PC-9 (cell line): Measurements from ENCODE around the gene IRGC. TPM values are rescaled to one million over a fixed set of nuclear protein-coding genes. Genes with fewer than 3 reads are reported as not detected.

ENCODE experiments used
- BruUV-seq: library from RNA; stranded (reverse); fragments of 400-500 nt; replicated peaks from 2 replicates; lab custom pipeline; 2021; lab: Mats Ljungman, UMichigan
- CTCF ChIA-PET: fragments of 300-600 bp; sonication (Branson Sonifier 250); formaldehyde crosslinking; loops from one replicate; lab custom pipeline; 2022; ENCODE audit warnings: antibody characterized with exemption; lab: Charles Lee
- POLR2A ChIA-PET: fragments of 300-600 bp; sonication (Branson Sonifier 250); formaldehyde crosslinking; loops from one replicate; lab custom pipeline; 2022; ENCODE audit warnings: antibody characterized with exemption; ENCODE audit not compliant: unreplicated experiment; lab: Charles Lee
- DNase-seq, 2 experiments: peaks; one replicate each; pipeline versions ENCODE4 v3.0.0 to v3.0.0-alpha.2; 2015 to 2022; ENCODE audit warnings: mixed read lengths in 1 of 2
- H2AFZ ChIP-seq: fragments of 200-600 bp; sonication (generic); 2 replicates; pipeline ENCODE4 v1.8.1; 2017; ENCODE audit warnings: antibody characterized with exemption
- H3F3A ChIP-seq: fragments of 200-600 bp; sonication (generic); 2 replicates; pipeline ENCODE4 v1.8.1; 2017; ENCODE audit warnings: antibody characterized with exemption, mild to moderate bottlenecking, low read depth; ENCODE audit not compliant: insufficient read depth
- H3K27ac ChIP-seq: fragments of 200-600 bp; sonication (generic); 2 replicates; pipeline ENCODE4 v1.6.1; 2016; ENCODE audit warnings: mixed run types
- H3K27me3 ChIP-seq: fragments of 200-600 bp; sonication (generic); 2 replicates; pipeline ENCODE4 v1.6.1; 2016; ENCODE audit warnings: low read depth, mixed run types; ENCODE audit not compliant: insufficient read depth
- H3K36me3 ChIP-seq: fragments of 200-600 bp; sonication (generic); 2 replicates; pipeline ENCODE4 v1.6.1; 2016; ENCODE audit warnings: low read depth, mixed run types
- H3K4me1 ChIP-seq: fragments of 200-600 bp; sonication (generic); replicated peaks from 2 replicates; pipeline ENCODE4 v1.6.1; 2016; ENCODE audit warnings: mixed run types; ENCODE audit not compliant: insufficient read depth
- H3K4me2 ChIP-seq: fragments of 200-600 bp; sonication (generic); 2 replicates; pipeline ENCODE4 v1.6.1; 2017; ENCODE audit warnings: mixed run types
- H3K4me3 ChIP-seq: fragments of 200-600 bp; sonication (generic); 2 replicates; pipeline ENCODE4 v1.6.1; 2016; ENCODE audit warnings: mixed run types
- H3K79me2 ChIP-seq: fragments of 200-600 bp; sonication (generic); 2 replicates; pipeline ENCODE4 v1.6.1; 2017; ENCODE audit warnings: low read depth, mixed run types
- H3K9me2 ChIP-seq: fragments of 200-600 bp; sonication (generic); 2 replicates; pipeline ENCODE4 v1.8.1; 2017; ENCODE audit warnings: mild to moderate bottlenecking; ENCODE audit not compliant: insufficient read depth
- H3K9me3 ChIP-seq: fragments of 200-600 bp; sonication (generic); 2 replicates; pipeline ENCODE4 v1.8.1; 2016; ENCODE audit warnings: low read depth; ENCODE audit not compliant: insufficient read depth
- H4K20me1 ChIP-seq: fragments of 200-600 bp; sonication (generic); 2 replicates; pipeline ENCODE4 v1.8.1; 2017; ENCODE audit not compliant: insufficient read depth
- CTCF ChIP-seq: fragments of 200-600 bp; sonication (generic); conservative IDR thresholded peaks from 2 replicates; pipeline ENCODE4 v1.6.1; 2017; ENCODE audit warnings: mixed run types, antibody characterized with exemption, mild to moderate bottlenecking, moderate library complexity
- EZH2 ChIP-seq: fragments of 200-600 bp; sonication (generic); IDR thresholded peaks from 2 replicates; pipeline ENCODE4 v1.8.0; 2017; ENCODE audit warnings: antibody characterized with exemption, low read depth
- intact Hi-C: fragments of 100-400 bp; cut with micrococcal nuclease; formaldehyde crosslinking; loops from one replicate; pipeline ENCODE4 v1.10.0; 2022; ENCODE audit not compliant: unreplicated experiment
- total RNA-seq: library from RNA; stranded (reverse); gene quantifications from 2 replicates; pipeline ENCODE4 v1.2.3, GENCODE V29; 2021

The IRGC gene
- total RNA-seq, 1 experiment from 2014 or later: not detected

- intact Hi-C loops: no loop called here
- no peaks in the 10 kb centered on the region for H3K36me3 ChIP-seq
- no peak overlapping the region for H2AFZ ChIP-seq
- H3K9me2 ChIP-seq: no peaks in the 10 kb centered on the region
- no TSS peak for BruUV-seq
- TF ChIP-seq CTCF (no peak), EZH2 (no peak)
- CTCF ChIA-PET: no interaction called here
- H4K20me1 ChIP-seq: no peaks in the 10 kb centered on the region
- DNase-seq: no peak
- no peaks in the 10 kb centered on the region for H3K27me3 ChIP-seq
- H3K4me3 ChIP-seq: no peak overlapping the region
- H3F3A ChIP-seq: peaks cover 12% of the 10 kb centered on the region; the same call in 1 of the 2 replicates
- H3K27ac ChIP-seq: no peak overlapping the region
- H3K79me2 ChIP-seq: no peaks in the 10 kb centered on the region
- peaks cover 23% of the 10 kb centered on the region for H3K4me1 ChIP-seq
- POLR2A ChIA-PET: no interaction called here
- no peaks in the 10 kb centered on the region for H3K9me3 ChIP-seq
- no peak overlapping the region for H3K4me2 ChIP-seq
Observed at GRCh38 chr19:43697295-43697694, 18.6 kb upstream of the IRGC start.

- POLR2A ChIA-PET: no interaction called here
- H3K36me3 ChIP-seq: no peaks in the 10 kb centered on the region
- TF ChIP-seq CTCF (no peak), EZH2 (no peak)
- H3K4me2 ChIP-seq: no peak overlapping the region
- H3K9me3 ChIP-seq: no peaks in the 10 kb centered on the region
- peak overlapping the region; percentile 80; the same call in 1 of the 2 replicates for H3K27ac ChIP-seq
- DNase-seq: peak in 1 of 2 experiments; percentile 10
- CTCF ChIA-PET: interaction anchor here (0.6 kb wide), 1 partner anchor 85 kb away, joined by 5 read pairs; no protein-coding TSS in a partner anchor
- no peaks in the 10 kb centered on the region for H3K79me2 ChIP-seq
- peaks cover 23% of the 10 kb centered on the region; the same call in 1 of the 2 replicates for H3F3A ChIP-seq
- H2AFZ ChIP-seq: no peak overlapping the region
- no TSS peak for BruUV-seq
- H4K20me1 ChIP-seq: no peaks in the 10 kb centered on the region
- intact Hi-C loops: loop anchor here (1.0 kb wide), 1 partner anchor 12 kb away; no protein-coding TSS in a partner anchor
- peaks cover 36% of the 10 kb centered on the region for H3K4me1 ChIP-seq
- no peak overlapping the region for H3K4me3 ChIP-seq
- no peaks in the 10 kb centered on the region for H3K27me3 ChIP-seq
- no peaks in the 10 kb centered on the region for H3K9me2 ChIP-seq
Observed at GRCh38 chr19:43699506-43700394, 16.1 kb upstream of the IRGC start.

GRCh38 chr19:43700395-43701000 is 15.4 kb upstream of the IRGC start:
- Histone ChIP-seq H3K4me3 (peak overlapping the region; percentile 44; the same call in 1 of the 2 replicates), H3K27me3 (no peaks in the 10 kb centered on the region), H3K27ac (peak overlapping the region; percentile 80), H3F3A (peaks cover 23% of the 10 kb centered on the region; the same call in 1 of the 2 replicates), H4K20me1 (no peaks in the 10 kb centered on the region), H3K79me2 (no peaks in the 10 kb centered on the region), H3K9me2 (no peaks in the 10 kb centered on the region), H3K4me2 (peak overlapping the region; percentile 68), H3K36me3 (no peaks in the 10 kb centered on the region), H3K9me3 (no peaks in the 10 kb centered on the region), H2AFZ (no peak overlapping the region), H3K4me1 (peaks cover 36% of the 10 kb centered on the region)
- CTCF ChIA-PET: interaction anchor here (0.6 kb wide), 1 partner anchor 84 kb away, joined by 5 read pairs; no protein-coding TSS in a partner anchor
- TF ChIP-seq CTCF (no peak), EZH2 (no peak)
- peak in 1 of 2 experiments; percentile 61 for DNase-seq
- POLR2A ChIA-PET: interaction anchor here (0.6 kb wide), 1 partner anchor 29 kb away, joined by 4 read pairs; no protein-coding TSS in a partner anchor
- intact Hi-C loops: loop anchor here (1.0 kb wide), 1 partner anchor 13 kb away; no protein-coding TSS in a partner anchor
- no TSS peak for BruUV-seq
